GM23338 (cell line): Measurements from ENCODE around the gene EIF4G3. TPM values are rescaled to one million over a fixed set of nuclear protein-coding genes. Genes with fewer than 3 reads are reported as not detected.
"Not testable (repeated sequence)": the region's sequence is repeated elsewhere in the genome, so short reads cannot be mapped to it uniquely, and the experiment has no call there.

Experiments used
- ATAC-seq: fragments of 200-7000 bp; cut with Tn5 transposase; 3 replicates; pipeline ENCODE4 v1.9.1; 2020
- DNase-seq: peaks from one replicate; pipeline ENCODE4 v3.0.0-alpha.2; 2015; ENCODE audit warnings: low spot score
- H2AFZ ChIP-seq: fragments of 200-600 bp; sonication (generic); 2 replicates; pipeline ENCODE4 v1.8.0; 2016; ENCODE audit warnings: antibody characterized with exemption, mild to moderate bottlenecking, moderate library complexity
- H3F3A ChIP-seq: fragments of 200-600 bp; sonication (generic); replicated peaks from 2 replicates; pipeline ENCODE4 v1.8.0; 2017; ENCODE audit warnings: antibody characterized with exemption, mixed run types, low read depth
- H3K27ac ChIP-seq: fragments of 200-600 bp; sonication (generic); 2 replicates; pipeline ENCODE4 v1.6.1; 2016; ENCODE audit warnings: low read depth
- H3K27me3 ChIP-seq: fragments of 200-600 bp; sonication (generic); 2 replicates; pipeline ENCODE4 v1.8.0; 2016; ENCODE audit warnings: mild to moderate bottlenecking, mixed run types, moderate library complexity; ENCODE audit not compliant: insufficient read depth
- H3K36me3 ChIP-seq: fragments of 200-600 bp; sonication (generic); 2 replicates; pipeline ENCODE4 v1.8.0; 2016; ENCODE audit warnings: mild to moderate bottlenecking; ENCODE audit not compliant: insufficient read depth
- H3K4me1 ChIP-seq: fragments of 200-600 bp; sonication (generic); 2 replicates; pipeline ENCODE4 v1.8.0; 2016; ENCODE audit warnings: mild to moderate bottlenecking, moderate library complexity; ENCODE audit not compliant: insufficient read depth
- H3K4me2 ChIP-seq: fragments of 200-600 bp; sonication (generic); 2 replicates; pipeline ENCODE4 v1.7.1; 2017; ENCODE audit warnings: mixed run types
- H3K4me3 ChIP-seq: fragments of 200-600 bp; sonication (generic); 2 replicates; pipeline ENCODE4 v1.6.1; 2016; ENCODE audit warnings: mixed run types
- H3K79me2 ChIP-seq: fragments of 200-600 bp; sonication (generic); replicated peaks from 2 replicates; pipeline ENCODE4 v1.8.0; 2017; ENCODE audit warnings: mild to moderate bottlenecking; ENCODE audit not compliant: insufficient read depth
- H3K9me2 ChIP-seq: fragments of 200-600 bp; sonication (generic); 2 replicates; pipeline ENCODE4 v1.8.0; 2017; ENCODE audit not compliant: insufficient read depth
- H4K20me1 ChIP-seq: fragments of 200-600 bp; sonication (generic); replicated peaks from 2 replicates; pipeline ENCODE4 v1.8.0; 2017; ENCODE audit warnings: mild to moderate bottlenecking; ENCODE audit not compliant: insufficient read depth
- H3K27ac Mint-ChIP-seq: 2 replicates; pipeline ENCODE4 v1.8.0; 2020; ENCODE audit warnings: inconsistent platforms, mild to moderate bottlenecking, moderate library complexity, mixed read lengths
- H3K27me3 Mint-ChIP-seq: 3 replicates; pipeline ENCODE4 v1.8.0; 2022; ENCODE audit warnings: low read depth, mild to moderate bottlenecking, moderate library complexity, mixed read lengths, inconsistent platforms; ENCODE audit not compliant: insufficient read depth, poor library complexity
- H3K36me3 Mint-ChIP-seq: 3 replicates; pipeline ENCODE4 v1.8.0; 2021; ENCODE audit warnings: low read depth, mild to moderate bottlenecking, inconsistent platforms, moderate library complexity, mixed read lengths
- H3K4me1 Mint-ChIP-seq: 3 replicates; pipeline ENCODE4 v1.8.0; 2020; ENCODE audit warnings: mild to moderate bottlenecking, inconsistent platforms, mixed read lengths
- H3K4me3 Mint-ChIP-seq: 3 replicates; pipeline ENCODE4 v1.8.0; 2021; ENCODE audit warnings: moderate library complexity, mild to moderate bottlenecking, inconsistent platforms, mixed read lengths
- H3K9me3 Mint-ChIP-seq: 3 replicates; pipeline ENCODE4 v1.8.0; 2020; ENCODE audit warnings: moderate library complexity, mild to moderate bottlenecking, inconsistent platforms, mixed read lengths
- polyA plus RNA-seq: library from polyadenylated mRNA; unstranded; fragments of >200 nt; fragmentation: Nextera tagmentation; extraction: Ambion mirVana; gene quantifications from 2 replicates; pipeline ENCODE4 v1.2.1, GENCODE V29; 2016
- total RNA-seq: library from RNA; depleted of rRNA; stranded (reverse); fragments of >200 nt; shearing (Covaris generic); gene quantifications from 2 replicates; pipeline ENCODE4 v1.2.3, GENCODE V29; 2014

The EIF4G3 gene
- total and polyA plus RNA-seq, 2 experiments from 2014 or later: 37.9 to 68.1 TPM

DNA sequence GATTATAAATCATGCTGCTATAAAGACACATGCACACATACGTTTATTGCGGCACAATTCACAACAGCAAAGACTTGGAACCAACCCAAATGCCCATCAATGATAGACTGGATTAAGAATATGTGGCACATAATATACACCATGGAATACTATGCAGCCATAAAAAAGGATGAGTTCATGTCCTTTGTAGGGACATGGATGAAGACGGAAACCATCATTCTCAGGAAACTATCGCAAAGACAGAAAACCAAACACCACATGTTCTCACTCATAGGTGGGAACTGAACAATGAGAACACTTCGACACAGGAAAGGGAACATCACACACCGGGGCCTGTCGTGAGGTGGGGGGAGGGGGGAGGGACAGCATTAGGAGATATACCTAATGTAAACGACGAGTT lies 82.4 kb downstream of the EIF4G3 start:
- H3K36me3 ChIP-seq, H3K4me2 ChIP-seq, H3K4me3 ChIP-seq, H3F3A ChIP-seq, H3K9me3 Mint-ChIP-seq, H3K27me3 ChIP-seq, H4K20me1 ChIP-seq, H3K27ac ChIP-seq, ATAC-seq, H3K9me2 ChIP-seq, H3K4me1 ChIP-seq, DNase-seq, H2AFZ ChIP-seq, H3K27me3 Mint-ChIP-seq, H3K27ac Mint-ChIP-seq, H3K4me3 Mint-ChIP-seq: not testable (repeated sequence)
- H3K79me2 ChIP-seq: peaks cover 97% of the 10 kb centered on the region
- peaks cover 33% of the 10 kb centered on the region; the same call in 2 of the 3 replicates for H3K36me3 Mint-ChIP-seq
- H3K4me1 Mint-ChIP-seq: peaks cover 12% of the 10 kb centered on the region

- H3K27ac ChIP-seq, DNase-seq, H3K36me3 ChIP-seq, H3K9me3 Mint-ChIP-seq, H2AFZ ChIP-seq, H3K27ac Mint-ChIP-seq, ATAC-seq, H3K27me3 Mint-ChIP-seq, H3K27me3 ChIP-seq, H3K4me2 ChIP-seq, H3K4me3 Mint-ChIP-seq, H3K9me2 ChIP-seq, H3K4me3 ChIP-seq, H3K4me1 ChIP-seq, H3F3A ChIP-seq: not testable (repeated sequence)
- Histone ChIP-seq H3K79me2 (peaks cover 97% of the 10 kb centered on the region), H4K20me1 (peaks cover 18% of the 10 kb centered on the region)
- peaks cover 29% of the 10 kb centered on the region; the same call in 2 of the 3 replicates for H3K36me3 Mint-ChIP-seq
- peaks cover 13% of the 10 kb centered on the region for H3K4me1 Mint-ChIP-seq
These were observed 83.3 kb downstream of the EIF4G3 start for GRCh38 chr1:21093271-21093958.

DNA sequence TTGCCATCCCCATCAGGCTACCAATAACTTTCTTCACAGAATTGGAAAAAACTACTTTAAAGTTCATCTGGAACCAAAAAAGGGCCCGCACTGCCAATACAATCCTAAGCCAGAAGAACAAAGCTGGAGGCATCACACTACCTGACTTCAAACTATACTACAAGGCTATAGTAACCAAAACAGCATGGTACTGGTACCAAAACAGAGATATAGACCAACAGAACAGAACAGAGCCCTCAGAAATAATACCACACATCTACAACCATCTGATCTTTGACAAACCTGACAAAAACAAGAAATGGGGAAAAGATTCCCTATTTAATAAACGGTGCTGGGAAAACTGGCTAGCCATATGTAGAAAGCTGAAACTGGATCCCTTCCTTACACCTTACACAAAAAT lies 84.2 kb downstream of the EIF4G3 start:
- H3K27ac Mint-ChIP-seq, DNase-seq, H3K9me2 ChIP-seq, H3K36me3 ChIP-seq, H3K27me3 Mint-ChIP-seq, H3K9me3 Mint-ChIP-seq, H3K4me3 Mint-ChIP-seq, H3K4me2 ChIP-seq, H2AFZ ChIP-seq, H3K27me3 ChIP-seq, H3F3A ChIP-seq, H3K4me3 ChIP-seq, H3K27ac ChIP-seq, H3K4me1 ChIP-seq, ATAC-seq: not testable (repeated sequence)
- peaks cover 18% of the 10 kb centered on the region for H4K20me1 ChIP-seq
- H3K79me2 ChIP-seq: peaks cover 95% of the 10 kb centered on the region
- Mint-ChIP-seq H3K36me3 (peaks cover 33% of the 10 kb centered on the region; the same call in 2 of the 3 replicates), H3K4me1 (peaks cover 13% of the 10 kb centered on the region)

GRCh38 chr1:21091053-21091690 lies 85.5 kb downstream of the EIF4G3 start:
- H3K4me3 ChIP-seq, ATAC-seq, H3K27ac ChIP-seq, H3K4me3 Mint-ChIP-seq, H3K4me2 ChIP-seq, H2AFZ ChIP-seq, H3F3A ChIP-seq, H3K4me1 ChIP-seq, H3K27me3 Mint-ChIP-seq, H3K9me3 Mint-ChIP-seq, DNase-seq, H3K9me2 ChIP-seq, H3K36me3 ChIP-seq, H3K27me3 ChIP-seq: not testable (repeated sequence)
- peaks cover 22% of the 10 kb centered on the region for H4K20me1 ChIP-seq
- H3K79me2 ChIP-seq: peaks cover 89% of the 10 kb centered on the region
- Mint-ChIP-seq H3K4me1 (peaks cover 13% of the 10 kb centered on the region), H3K27ac (peak overlapping the region; percentile 67; the same call in 1 of the 2 replicates), H3K36me3 (peaks cover 41% of the 10 kb centered on the region; the same call in 2 of the 3 replicates)
